DOHH2 (cell line): Measurements from ENCODE around the gene CCDC85C.

Experiments
- H3F3A ChIP-seq: fragments of 200-600 bp; sonication (generic), shearing (Covaris generic); 2 replicates; pipeline ENCODE4 v1.6.0; 2016; ENCODE audit warnings: antibody characterized with exemption, mild to moderate bottlenecking; ENCODE audit not compliant: control insufficient read depth, insufficient read depth
- H3K27ac ChIP-seq: fragments of 200-600 bp; sonication (generic); 2 replicates; pipeline ENCODE4 v1.5.1; 2014; ENCODE audit warnings: low read depth, mild to moderate bottlenecking, low read length, moderate library complexity
- H3K27me3 ChIP-seq: fragments of 200-600 bp; sonication (generic); 2 replicates; pipeline ENCODE4 v1.6.1; 2014; ENCODE audit warnings: mild to moderate bottlenecking, low read length, mixed read lengths; ENCODE audit not compliant: control insufficient read depth
- H3K36me3 ChIP-seq: fragments of 200-600 bp; sonication (generic); 2 replicates; pipeline ENCODE4 v1.6.1; 2014; ENCODE audit warnings: mild to moderate bottlenecking, low read length, moderate library complexity, mixed read lengths; ENCODE audit not compliant: control insufficient read depth
- H3K4me1 ChIP-seq: fragments of 200-600 bp; sonication (generic); 2 replicates; pipeline ENCODE4 v1.6.1; 2014; ENCODE audit warnings: mild to moderate bottlenecking, low read length, mixed read lengths; ENCODE audit not compliant: control insufficient read depth
- H3K4me2 ChIP-seq: fragments of 200-600 bp; sonication (generic); 2 replicates; pipeline ENCODE4 v1.6.0; 2014; ENCODE audit warnings: mild to moderate bottlenecking, low read length, moderate library complexity
- H3K4me3 ChIP-seq: fragments of 200-600 bp; sonication (generic); 2 replicates; pipeline ENCODE4 v1.5.1; 2014; ENCODE audit warnings: mild to moderate bottlenecking, low read length, mixed read lengths
- H3K79me2 ChIP-seq: fragments of 200-600 bp; sonication (generic); 2 replicates; pipeline ENCODE4 v1.6.1; 2014; ENCODE audit warnings: mild to moderate bottlenecking, low read length, mixed read lengths; ENCODE audit not compliant: control insufficient read depth
- H3K9me2 ChIP-seq: fragments of 200-600 bp; sonication (generic); replicated peaks from 2 replicates; pipeline ENCODE4 v1.6.1; 2014; ENCODE audit warnings: mild to moderate bottlenecking, low read length, mixed read lengths; ENCODE audit not compliant: control insufficient read depth
- H3K9me3 ChIP-seq: fragments of 200-600 bp; sonication (generic); 2 replicates; pipeline ENCODE4 v1.6.1; 2014; ENCODE audit warnings: antibody characterized with exemption, low read length, mixed read lengths; ENCODE audit not compliant: control insufficient read depth, insufficient read depth
- H4K20me1 ChIP-seq: fragments of 200-600 bp; sonication (generic); 2 replicates; pipeline ENCODE4 v1.6.0; 2014; ENCODE audit warnings: low read depth, mild to moderate bottlenecking, antibody characterized with exemption, low read length, moderate library complexity; ENCODE audit not compliant: control insufficient read depth, insufficient read depth
- EZH2phosphoT487 ChIP-seq: fragments of 200-600 bp; sonication (generic); IDR thresholded peaks from 2 replicates; pipeline ENCODE4 v1.6.1; 2017; ENCODE audit warnings: borderline replicate concordance, mild to moderate bottlenecking, antibody characterized with exemption, low read length, moderate library complexity, mixed read lengths
- TF ChIP-seq, protein P1 (sequence below): fragments of 200-600 bp; sonication (generic); IDR thresholded peaks from one replicate; pipeline ENCODE4 v1.5.1; 2014; ENCODE audit warnings: antibody characterized with exemption, mild to moderate bottlenecking, low read depth, low read length; ENCODE audit not compliant: poor library complexity, severe bottlenecking

The CCDC85C gene

GRCh38 chr14:99538733-99539132, 65.3 kb downstream of the CCDC85C start:
- no peaks in the 10 kb centered on the region for H3K9me2 ChIP-seq
- H3K27me3 ChIP-seq = no peaks in the 10 kb centered on the region
- H3K9me3 ChIP-seq = no peaks in the 10 kb centered on the region
- H3F3A ChIP-seq = no peaks in the 10 kb centered on the region
- no peak overlapping the region for H3K27ac ChIP-seq
- no peak for TF ChIP-seq EZH2phosphoT487
- TF ChIP-seq, protein P1, sequence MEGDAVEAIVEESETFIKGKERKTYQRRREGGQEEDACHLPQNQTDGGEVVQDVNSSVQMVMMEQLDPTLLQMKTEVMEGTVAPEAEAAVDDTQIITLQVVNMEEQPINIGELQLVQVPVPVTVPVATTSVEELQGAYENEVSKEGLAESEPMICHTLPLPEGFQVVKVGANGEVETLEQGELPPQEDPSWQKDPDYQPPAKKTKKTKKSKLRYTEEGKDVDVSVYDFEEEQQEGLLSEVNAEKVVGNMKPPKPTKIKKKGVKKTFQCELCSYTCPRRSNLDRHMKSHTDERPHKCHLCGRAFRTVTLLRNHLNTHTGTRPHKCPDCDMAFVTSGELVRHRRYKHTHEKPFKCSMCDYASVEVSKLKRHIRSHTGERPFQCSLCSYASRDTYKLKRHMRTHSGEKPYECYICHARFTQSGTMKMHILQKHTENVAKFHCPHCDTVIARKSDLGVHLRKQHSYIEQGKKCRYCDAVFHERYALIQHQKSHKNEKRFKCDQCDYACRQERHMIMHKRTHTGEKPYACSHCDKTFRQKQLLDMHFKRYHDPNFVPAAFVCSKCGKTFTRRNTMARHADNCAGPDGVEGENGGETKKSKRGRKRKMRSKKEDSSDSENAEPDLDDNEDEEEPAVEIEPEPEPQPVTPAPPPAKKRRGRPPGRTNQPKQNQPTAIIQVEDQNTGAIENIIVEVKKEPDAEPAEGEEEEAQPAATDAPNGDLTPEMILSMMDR = no peak
- H3K4me1 ChIP-seq = no peaks in the 10 kb centered on the region
- no peak overlapping the region for H3K4me3 ChIP-seq
- H4K20me1 ChIP-seq = no peaks in the 10 kb centered on the region
- no peak overlapping the region for H3K4me2 ChIP-seq
- H3K79me2 ChIP-seq = no peaks in the 10 kb centered on the region
- H3K36me3 ChIP-seq = no peaks in the 10 kb centered on the region

DNA sequence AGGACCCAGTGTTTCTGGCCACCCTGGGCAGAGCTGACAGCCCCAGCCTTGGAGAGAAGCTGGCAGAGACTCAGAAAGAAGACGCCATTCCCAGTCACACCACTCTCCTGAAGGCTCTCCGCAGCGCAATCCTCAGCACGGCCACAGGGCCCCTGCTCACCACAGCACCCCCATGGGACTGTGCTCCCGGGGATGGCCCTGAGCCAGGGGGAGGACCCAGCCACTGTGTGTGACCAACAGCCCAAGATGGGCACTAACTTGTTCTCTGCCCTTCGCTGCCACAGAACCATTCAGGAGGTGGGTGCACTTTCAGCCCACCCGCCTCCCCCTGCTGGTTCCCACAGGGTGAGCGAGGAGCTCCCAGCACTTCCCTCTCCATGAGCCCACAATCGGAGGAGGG, 65.7 kb downstream of the CCDC85C start:
- H3K4me3 ChIP-seq = no peak overlapping the region
- H3K79me2 ChIP-seq = no peaks in the 10 kb centered on the region
- no peaks in the 10 kb centered on the region for H3K9me2 ChIP-seq
- H3K36me3 ChIP-seq = no peaks in the 10 kb centered on the region
- H3K27ac ChIP-seq = no peak overlapping the region
- H3K9me3 ChIP-seq = no peaks in the 10 kb centered on the region
- TF ChIP-seq EZH2phosphoT487 = no peak
- TF ChIP-seq, protein P1 = no peak
- H3K4me1 ChIP-seq = no peaks in the 10 kb centered on the region
- H4K20me1 ChIP-seq = no peaks in the 10 kb centered on the region
- no peak overlapping the region for H3K4me2 ChIP-seq
- H3K27me3 ChIP-seq = no peaks in the 10 kb centered on the region
- H3F3A ChIP-seq = no peaks in the 10 kb centered on the region

DNA sequence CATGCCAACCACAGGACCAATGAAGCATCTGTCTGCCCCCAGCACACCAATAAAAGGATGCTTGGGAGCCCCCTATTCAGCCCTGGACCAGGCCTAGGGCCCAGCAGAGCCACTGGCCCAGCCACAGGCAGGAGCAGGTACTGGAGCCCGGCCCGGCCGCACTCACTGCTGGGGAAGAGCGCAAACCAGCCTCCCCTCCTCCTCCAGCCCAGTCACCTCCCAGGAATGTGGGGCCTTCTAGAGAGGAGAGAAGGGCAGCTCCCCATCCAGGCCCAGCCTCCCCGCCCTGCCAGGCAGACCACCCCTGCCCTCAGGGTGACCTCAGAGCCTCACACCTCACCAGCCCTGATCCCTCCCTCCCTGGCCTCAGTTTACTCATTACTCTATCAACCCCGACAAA, 66.6 kb downstream of the CCDC85C start:
- Histone ChIP-seq H3K9me2 (no peaks in the 10 kb centered on the region), H3K36me3 (no peaks in the 10 kb centered on the region), H3K27ac (no peak overlapping the region), H3K27me3 (no peaks in the 10 kb centered on the region), H3K4me3 (no peak overlapping the region), H3K9me3 (no peaks in the 10 kb centered on the region), H3F3A (no peaks in the 10 kb centered on the region), H3K79me2 (no peaks in the 10 kb centered on the region), H3K4me2 (no peak overlapping the region), H3K4me1 (no peaks in the 10 kb centered on the region), H4K20me1 (no peaks in the 10 kb centered on the region)
- TF ChIP-seq, protein P1 = no peak
